Neural cell (in vitro differentiated cells): ENCODE results near the gene PGM2L1. TPM values are rescaled to one million over a fixed set of nuclear protein-coding genes. Genes with fewer than 3 reads are reported as not detected.
"Not testable (repeated sequence)": the region's sequence is repeated elsewhere in the genome, so short reads cannot be mapped to it uniquely, and the experiment has no call there.

Source experiments
- H2AFZ ChIP-seq: fragments of 200-600, 300-800 bp; sonication (generic), shearing (Covaris generic); 2 replicates; pipeline ENCODE4 v1.6.0; 2014; ENCODE audit warnings: low read depth, mild to moderate bottlenecking, antibody characterized with exemption, low read length, moderate library complexity
- H3F3A ChIP-seq: fragments of 200-600 bp; shearing (Covaris generic); 2 replicates; pipeline ENCODE4 v1.6.1; 2016; ENCODE audit warnings: mild to moderate bottlenecking, moderate library complexity, mixed read lengths, antibody characterized with exemption, low read length; ENCODE audit not compliant: insufficient read depth, poor library complexity, severe bottlenecking
- H3K27ac ChIP-seq: fragments of 200-600, 300-800 bp; sonication (generic), shearing (Covaris generic); 2 replicates; pipeline ENCODE4 v1.5.1; 2014; ENCODE audit warnings: mild to moderate bottlenecking, low read length, moderate library complexity
- H3K27me3 ChIP-seq: fragments of 300-800, 200-600 bp; sonication (generic), shearing (Covaris generic); 2 replicates; pipeline ENCODE4 v1.6.0; 2014; ENCODE audit warnings: mild to moderate bottlenecking, low read depth, low read length, moderate library complexity; ENCODE audit not compliant: insufficient read depth
- H3K36me3 ChIP-seq: fragments of 300-800, 200-600 bp; sonication (generic), shearing (Covaris generic); 2 replicates; pipeline ENCODE4 v1.5.1; 2014; ENCODE audit warnings: mild to moderate bottlenecking, antibody characterized with exemption, low read length, moderate library complexity; ENCODE audit not compliant: insufficient read depth
- H3K4me2 ChIP-seq: fragments of 300-800, 200-600 bp; sonication (generic), shearing (Covaris generic); 2 replicates; pipeline ENCODE4 v1.6.0; 2014; ENCODE audit warnings: mild to moderate bottlenecking, low read length
- H3K4me3 ChIP-seq: fragments of 300-800, 200-600 bp; sonication (generic), shearing (Covaris generic); 2 replicates; pipeline ENCODE4 v1.5.1; 2014; ENCODE audit warnings: mild to moderate bottlenecking, low read length, moderate library complexity
- H3K79me2 ChIP-seq: fragments of 200-600 bp; shearing (Covaris generic); replicated peaks from 2 replicates; pipeline ENCODE4 v1.6.0; 2014; ENCODE audit warnings: mild to moderate bottlenecking, low read length, moderate library complexity; ENCODE audit not compliant: insufficient read depth
- H3K9ac ChIP-seq: fragments of 300-800, 200-600 bp; sonication (generic), shearing (Covaris generic); 2 replicates; pipeline ENCODE4 v1.6.1; 2016; ENCODE audit warnings: mild to moderate bottlenecking, low read length, mixed read lengths
- H3K9me2 ChIP-seq: fragments of 200-600 bp; shearing (Covaris generic); 2 replicates; pipeline ENCODE4 v1.6.1; 2016; ENCODE audit warnings: mild to moderate bottlenecking, low read length, mixed read lengths; ENCODE audit not compliant: insufficient read depth
- H3K9me3 ChIP-seq: fragments of 200-600, 300-800 bp; sonication (generic), shearing (Covaris generic); 2 replicates; pipeline ENCODE4 v1.6.1; 2016; ENCODE audit warnings: mild to moderate bottlenecking, mixed run types, low read length, moderate library complexity, mixed read lengths
- H4K20me1 ChIP-seq: fragments of 200-600 bp; shearing (Covaris generic); 2 replicates; pipeline ENCODE4 v1.6.1; 2016; ENCODE audit warnings: mild to moderate bottlenecking, mixed run types; ENCODE audit not compliant: insufficient read depth
- EP300 ChIP-seq: fragments of 450-650 bp; conservative IDR thresholded peaks from 2 replicates; pipeline ENCODE4 v1.6.1; 2014; ENCODE audit warnings: antibody characterized with exemption, mild to moderate bottlenecking, moderate library complexity; ENCODE audit not compliant: poor library complexity, severe bottlenecking
- EZH2 ChIP-seq: fragments of 200-600, 300-800 bp; shearing (Covaris generic), sonication (generic); IDR thresholded peaks from 2 replicates; pipeline ENCODE4 v1.6.1; 2014; ENCODE audit warnings: antibody characterized with exemption, low read length, borderline replicate concordance, mild to moderate bottlenecking; ENCODE audit not compliant: insufficient read depth, poor library complexity, severe bottlenecking
- POLR2AphosphoS5 ChIP-seq: IDR thresholded peaks from 2 replicates; pipeline ENCODE4 v1.6.1; 2012
- SMC3 ChIP-seq: fragments of 450-650 bp; conservative IDR thresholded peaks from 2 replicates; pipeline ENCODE4 v1.6.1; 2014; ENCODE audit warnings: antibody characterized with exemption, mild to moderate bottlenecking, moderate library complexity; ENCODE audit not compliant: poor library complexity
- polyA plus RNA-seq: library from polyadenylated mRNA; depleted of rRNA; stranded (reverse); fragments of >200 nt; gene quantifications from 2 replicates; pipeline ENCODE4 v1.2.3, GENCODE V29; 2014
- TF ChIP-seq, protein P1 (sequence below): IDR thresholded peaks from 2 replicates; pipeline ENCODE4 v1.6.1; 2012; ENCODE audit warnings: borderline replicate concordance

PGM2L1 gene
- polyA plus RNA-seq, 1 donor from 2014 or later: 95.0 TPM

- Histone ChIP-seq H2AFZ (no peak overlapping the region), H3K4me3 (no peak overlapping the region), H3K27ac (no peak overlapping the region)
Observed at GRCh38 chr11:74417860-74418508, 19.8 kb upstream of the PGM2L1 start.

DNA sequence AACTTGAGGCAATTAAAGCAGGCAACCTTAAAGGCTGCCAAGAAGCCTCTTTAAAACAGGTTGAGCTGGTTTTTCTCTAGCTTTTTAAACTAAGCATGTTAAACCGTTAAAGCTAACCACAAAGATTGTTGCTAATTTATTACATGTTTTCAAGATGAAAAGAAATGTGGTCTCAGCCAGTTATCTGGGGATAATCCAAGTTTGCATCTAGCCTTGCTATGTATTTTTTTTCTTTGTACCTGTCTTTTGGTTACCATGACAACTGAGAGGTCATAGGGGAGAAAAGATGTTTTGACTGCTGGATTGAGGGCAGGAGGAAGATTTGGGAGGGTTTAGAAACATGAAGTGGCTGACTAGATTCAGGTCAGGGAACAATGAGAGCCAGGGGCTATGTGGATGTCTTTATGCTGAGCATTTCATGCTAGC, 19.2 kb upstream of the PGM2L1 start:
- H3K27ac ChIP-seq: no peak overlapping the region
- H3K4me3 ChIP-seq: no peak overlapping the region
- TF ChIP-seq EP300: no peak
- no peaks in the 10 kb centered on the region for H3K27me3 ChIP-seq
- no peaks in the 10 kb centered on the region for H3K36me3 ChIP-seq
- no peak overlapping the region for H3K9ac ChIP-seq
- no peaks in the 10 kb centered on the region for H3K79me2 ChIP-seq
- H3K9me2 ChIP-seq: no peaks in the 10 kb centered on the region
- no peak overlapping the region for H2AFZ ChIP-seq
- H3F3A ChIP-seq: no peaks in the 10 kb centered on the region
- H3K9me3 ChIP-seq: no peaks in the 10 kb centered on the region
- no peaks in the 10 kb centered on the region for H4K20me1 ChIP-seq
- no peak overlapping the region for H3K4me2 ChIP-seq

More at GRCh38 chr11:74417860-74418508, 19.8 kb upstream of the PGM2L1 start:
- no peaks in the 10 kb centered on the region for H3K36me3 ChIP-seq
- no peaks in the 10 kb centered on the region for H3K79me2 ChIP-seq
- no peaks in the 10 kb centered on the region for H3K9me2 ChIP-seq
- H3F3A ChIP-seq: no peaks in the 10 kb centered on the region
- H3K9me3 ChIP-seq: no peaks in the 10 kb centered on the region
- H3K27me3 ChIP-seq: no peaks in the 10 kb centered on the region
- TF ChIP-seq EZH2 (no peak), POLR2AphosphoS5 (no peak)
- TF ChIP-seq, protein P1, sequence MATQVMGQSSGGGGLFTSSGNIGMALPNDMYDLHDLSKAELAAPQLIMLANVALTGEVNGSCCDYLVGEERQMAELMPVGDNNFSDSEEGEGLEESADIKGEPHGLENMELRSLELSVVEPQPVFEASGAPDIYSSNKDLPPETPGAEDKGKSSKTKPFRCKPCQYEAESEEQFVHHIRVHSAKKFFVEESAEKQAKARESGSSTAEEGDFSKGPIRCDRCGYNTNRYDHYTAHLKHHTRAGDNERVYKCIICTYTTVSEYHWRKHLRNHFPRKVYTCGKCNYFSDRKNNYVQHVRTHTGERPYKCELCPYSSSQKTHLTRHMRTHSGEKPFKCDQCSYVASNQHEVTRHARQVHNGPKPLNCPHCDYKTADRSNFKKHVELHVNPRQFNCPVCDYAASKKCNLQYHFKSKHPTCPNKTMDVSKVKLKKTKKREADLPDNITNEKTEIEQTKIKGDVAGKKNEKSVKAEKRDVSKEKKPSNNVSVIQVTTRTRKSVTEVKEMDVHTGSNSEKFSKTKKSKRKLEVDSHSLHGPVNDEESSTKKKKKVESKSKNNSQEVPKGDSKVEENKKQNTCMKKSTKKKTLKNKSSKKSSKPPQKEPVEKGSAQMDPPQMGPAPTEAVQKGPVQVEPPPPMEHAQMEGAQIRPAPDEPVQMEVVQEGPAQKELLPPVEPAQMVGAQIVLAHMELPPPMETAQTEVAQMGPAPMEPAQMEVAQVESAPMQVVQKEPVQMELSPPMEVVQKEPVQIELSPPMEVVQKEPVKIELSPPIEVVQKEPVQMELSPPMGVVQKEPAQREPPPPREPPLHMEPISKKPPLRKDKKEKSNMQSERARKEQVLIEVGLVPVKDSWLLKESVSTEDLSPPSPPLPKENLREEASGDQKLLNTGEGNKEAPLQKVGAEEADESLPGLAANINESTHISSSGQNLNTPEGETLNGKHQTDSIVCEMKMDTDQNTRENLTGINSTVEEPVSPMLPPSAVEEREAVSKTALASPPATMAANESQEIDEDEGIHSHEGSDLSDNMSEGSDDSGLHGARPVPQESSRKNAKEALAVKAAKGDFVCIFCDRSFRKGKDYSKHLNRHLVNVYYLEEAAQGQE: no peak
- H3K4me2 ChIP-seq: no peak overlapping the region
- H3K9ac ChIP-seq: no peak overlapping the region
- H4K20me1 ChIP-seq: no peaks in the 10 kb centered on the region

DNA sequence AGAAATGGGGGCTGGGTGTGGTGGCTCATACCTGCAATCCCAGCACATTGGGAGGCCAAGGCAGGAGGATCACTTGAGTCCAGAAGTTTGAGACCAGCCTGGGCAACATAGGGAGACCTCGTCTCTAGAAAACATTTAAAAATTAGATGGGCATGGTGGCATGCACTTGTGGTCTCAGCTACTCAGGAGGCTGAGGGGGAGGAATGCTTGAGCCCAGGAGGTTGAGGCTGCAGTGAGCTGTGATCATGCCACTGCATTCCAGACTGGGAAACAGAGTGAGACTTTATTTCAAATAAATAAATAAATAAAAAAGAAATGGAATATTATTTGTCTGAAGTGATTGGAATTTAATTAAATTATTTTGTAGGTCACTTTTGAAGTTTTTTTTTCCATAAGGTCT, 18.7 kb upstream of the PGM2L1 start:
- H4K20me1 ChIP-seq, H3K36me3 ChIP-seq, H3K27me3 ChIP-seq, H3K4me3 ChIP-seq, H3K27ac ChIP-seq, H2AFZ ChIP-seq, H3K4me2 ChIP-seq, H3K9me2 ChIP-seq, H3F3A ChIP-seq, H3K79me2 ChIP-seq, H3K9ac ChIP-seq, H3K9me3 ChIP-seq: not testable (repeated sequence)

- no peaks in the 10 kb centered on the region for H3F3A ChIP-seq
- H3K4me3 ChIP-seq: no peak overlapping the region
- no peak for TF ChIP-seq POLR2AphosphoS5
- TF ChIP-seq SMC3: no peak
- TF ChIP-seq, protein P1: no peak
- H3K27ac ChIP-seq: no peak overlapping the region
- H3K36me3 ChIP-seq: no peaks in the 10 kb centered on the region
- no peaks in the 10 kb centered on the region for H3K27me3 ChIP-seq
- no peaks in the 10 kb centered on the region for H4K20me1 ChIP-seq
- no peaks in the 10 kb centered on the region for H3K9me2 ChIP-seq
- H3K9me3 ChIP-seq: no peaks in the 10 kb centered on the region
- H3K4me2 ChIP-seq: no peak overlapping the region
- no peak overlapping the region for H2AFZ ChIP-seq
- H3K9ac ChIP-seq: no peak overlapping the region
- H3K79me2 ChIP-seq: no peaks in the 10 kb centered on the region
Observed at GRCh38 chr11:74412733-74413359, 14.6 kb upstream of the PGM2L1 start.
